ENCODE results near the gene SRSF9. TPM values are rescaled to one million over a fixed set of nuclear protein-coding genes. Genes with fewer than 3 reads are reported as not detected.

Gene SRSF9
- polyA plus RNA-seq, 1 of the 3 experiments (the other 2 are of a cell fraction), result 210 TPM

DNA sequence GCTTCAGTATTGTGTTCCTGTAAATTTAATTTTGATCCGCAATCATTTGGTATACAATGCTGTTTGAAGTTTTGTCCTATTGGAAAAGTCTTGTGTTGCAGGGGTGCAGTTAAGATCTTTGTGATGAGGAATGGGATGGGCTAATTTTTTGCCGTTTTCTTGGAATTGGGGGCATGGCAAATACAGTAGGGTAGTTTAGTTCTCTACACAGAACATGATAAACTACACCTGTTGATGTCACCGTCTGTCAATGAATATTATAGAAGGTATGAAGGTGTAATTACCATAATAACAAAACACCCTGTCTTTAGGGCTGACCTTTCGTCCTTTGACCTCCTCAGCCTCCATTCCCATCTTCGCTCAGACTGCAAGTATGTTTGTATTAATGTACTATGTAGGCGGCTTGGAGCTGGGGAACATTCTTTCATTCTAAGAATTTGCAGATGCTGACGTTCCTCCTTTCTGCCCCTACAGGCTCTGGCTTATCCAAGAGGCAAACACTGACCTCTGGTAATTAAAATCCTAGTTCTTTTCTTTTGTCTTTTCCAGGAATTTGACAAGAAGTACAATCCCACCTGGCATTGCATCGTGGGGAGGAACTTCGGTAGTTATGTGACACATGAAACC lies 28.1 kb upstream of the SRSF9 start (continued):
- no peak for TF ChIP-seq EP300 (IDR thresholded peaks at IDR 0.05; ENCODE audit: borderline replicate concordance in 1 of 2, low read depth in 1 of 2, low read length in 1 of 2)
- TF ChIP-seq, protein P1, sequence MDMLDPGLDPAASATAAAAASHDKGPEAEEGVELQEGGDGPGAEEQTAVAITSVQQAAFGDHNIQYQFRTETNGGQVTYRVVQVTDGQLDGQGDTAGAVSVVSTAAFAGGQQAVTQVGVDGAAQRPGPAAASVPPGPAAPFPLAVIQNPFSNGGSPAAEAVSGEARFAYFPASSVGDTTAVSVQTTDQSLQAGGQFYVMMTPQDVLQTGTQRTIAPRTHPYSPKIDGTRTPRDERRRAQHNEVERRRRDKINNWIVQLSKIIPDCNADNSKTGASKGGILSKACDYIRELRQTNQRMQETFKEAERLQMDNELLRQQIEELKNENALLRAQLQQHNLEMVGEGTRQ (IDR thresholded peaks at IDR 0.05; ENCODE audit: borderline replicate concordance, low read depth, low read length), result no peak
- TF ChIP-seq GABPA (IDR thresholded peaks at IDR 0.05; ENCODE audit: low read depth), result no peak
- no peak for TF ChIP-seq CHD2 (IDR thresholded peaks at IDR 0.05; ENCODE audit: low read length, partially characterized antibody)
- TF ChIP-seq JUND (IDR thresholded peaks at IDR 0.05), result no peak
- no peak for TF ChIP-seq FOXJ3 (CRISPR knock-in tag; IDR thresholded peaks at IDR 0.05)

GRCh38 chr12:120496413-120497340 lies 27.1 kb upstream of the SRSF9 start:
- ChIA-PET CTCF (interaction anchor here (0.6 to 3.5 kb wide), 9 partner anchors 11 to 147 kb away, joined by 3 to 18 read pairs (median 4); partner anchors contain the start of gene SRSF9), POLR2A (interaction anchor here (0.7 to 2.8 kb wide), 13 partner anchors 9 to 84 kb away, joined by 3 to 12 read pairs (median 4); partner anchors contain the start of genes COX6A1, POP5 and SRSF9)
- Histone ChIP-seq H2AFZ (ENCODE audit: low read depth) (peak overlapping the region; percentile 59; the same call in 1 of the 2 replicates), H3K9ac (peak overlapping the region; percentile 81), H3K9me2 (no peaks in the 10 kb centered on the region), H4K20me1 (ENCODE audit: insufficient read depth) (peaks cover 25% of the 10 kb centered on the region), H3F3A (replicated peaks; ENCODE audit: insufficient read depth) (peaks cover 25% of the 10 kb centered on the region), H3K4me1 (ENCODE audit: control insufficient read depth in 1 of 2, insufficient read depth in 2 of 2, low read depth in 1 of 2, low read length in 1 of 2) (peaks cover 0 to 11% of the 10 kb centered on the region in 2 experiments; a peak in 2 of 4 replicates), H3K9me3 (no peaks in the 10 kb centered on the region), H3K79me2 (ENCODE audit: insufficient read depth) (peaks cover 50% of the 10 kb centered on the region), H3K4me3 (ENCODE audit: low read depth in 2 of 2, low read length in 1 of 2) (peak overlapping the region; percentile 83 to 89), H3K27ac (ENCODE audit: low read depth in 2 of 2, low read length in 1 of 2) (peak overlapping the region; percentile 63 to 88; a peak in 3 of 4 replicates), H3K27me3 (ENCODE audit: insufficient read depth) (no peaks in the 10 kb centered on the region), H3K4me2 (peak overlapping the region; percentile 81), H3K36me3 (replicated peaks in 1 of 2; ENCODE audit: control insufficient read depth in 1 of 2, insufficient read depth in 2 of 2, low read length in 1 of 2) (peaks cover 23 to 29% of the 10 kb centered on the region in 2 experiments)
- under 1% methylated on average over 40 of the region's 47 CpGs for WGBS (ENCODE audit: low lambda C conversion rate)
- DNase-seq, result peak; percentile 81
- TF ChIP-seq POLR2AphosphoS5 (IDR thresholded peaks at IDR 0.05; ENCODE audit: low read depth, low read length), result no peak
- TF ChIP-seq FOXM1 (IDR thresholded peaks at IDR 0.05; ENCODE audit: low read depth), result no peak
- TF ChIP-seq, protein P2, sequence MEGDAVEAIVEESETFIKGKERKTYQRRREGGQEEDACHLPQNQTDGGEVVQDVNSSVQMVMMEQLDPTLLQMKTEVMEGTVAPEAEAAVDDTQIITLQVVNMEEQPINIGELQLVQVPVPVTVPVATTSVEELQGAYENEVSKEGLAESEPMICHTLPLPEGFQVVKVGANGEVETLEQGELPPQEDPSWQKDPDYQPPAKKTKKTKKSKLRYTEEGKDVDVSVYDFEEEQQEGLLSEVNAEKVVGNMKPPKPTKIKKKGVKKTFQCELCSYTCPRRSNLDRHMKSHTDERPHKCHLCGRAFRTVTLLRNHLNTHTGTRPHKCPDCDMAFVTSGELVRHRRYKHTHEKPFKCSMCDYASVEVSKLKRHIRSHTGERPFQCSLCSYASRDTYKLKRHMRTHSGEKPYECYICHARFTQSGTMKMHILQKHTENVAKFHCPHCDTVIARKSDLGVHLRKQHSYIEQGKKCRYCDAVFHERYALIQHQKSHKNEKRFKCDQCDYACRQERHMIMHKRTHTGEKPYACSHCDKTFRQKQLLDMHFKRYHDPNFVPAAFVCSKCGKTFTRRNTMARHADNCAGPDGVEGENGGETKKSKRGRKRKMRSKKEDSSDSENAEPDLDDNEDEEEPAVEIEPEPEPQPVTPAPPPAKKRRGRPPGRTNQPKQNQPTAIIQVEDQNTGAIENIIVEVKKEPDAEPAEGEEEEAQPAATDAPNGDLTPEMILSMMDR (IDR thresholded peaks at IDR 0.05), result peak; percentile 27; the same call in 1 of the 2 replicates
- TF ChIP-seq, protein P3, sequence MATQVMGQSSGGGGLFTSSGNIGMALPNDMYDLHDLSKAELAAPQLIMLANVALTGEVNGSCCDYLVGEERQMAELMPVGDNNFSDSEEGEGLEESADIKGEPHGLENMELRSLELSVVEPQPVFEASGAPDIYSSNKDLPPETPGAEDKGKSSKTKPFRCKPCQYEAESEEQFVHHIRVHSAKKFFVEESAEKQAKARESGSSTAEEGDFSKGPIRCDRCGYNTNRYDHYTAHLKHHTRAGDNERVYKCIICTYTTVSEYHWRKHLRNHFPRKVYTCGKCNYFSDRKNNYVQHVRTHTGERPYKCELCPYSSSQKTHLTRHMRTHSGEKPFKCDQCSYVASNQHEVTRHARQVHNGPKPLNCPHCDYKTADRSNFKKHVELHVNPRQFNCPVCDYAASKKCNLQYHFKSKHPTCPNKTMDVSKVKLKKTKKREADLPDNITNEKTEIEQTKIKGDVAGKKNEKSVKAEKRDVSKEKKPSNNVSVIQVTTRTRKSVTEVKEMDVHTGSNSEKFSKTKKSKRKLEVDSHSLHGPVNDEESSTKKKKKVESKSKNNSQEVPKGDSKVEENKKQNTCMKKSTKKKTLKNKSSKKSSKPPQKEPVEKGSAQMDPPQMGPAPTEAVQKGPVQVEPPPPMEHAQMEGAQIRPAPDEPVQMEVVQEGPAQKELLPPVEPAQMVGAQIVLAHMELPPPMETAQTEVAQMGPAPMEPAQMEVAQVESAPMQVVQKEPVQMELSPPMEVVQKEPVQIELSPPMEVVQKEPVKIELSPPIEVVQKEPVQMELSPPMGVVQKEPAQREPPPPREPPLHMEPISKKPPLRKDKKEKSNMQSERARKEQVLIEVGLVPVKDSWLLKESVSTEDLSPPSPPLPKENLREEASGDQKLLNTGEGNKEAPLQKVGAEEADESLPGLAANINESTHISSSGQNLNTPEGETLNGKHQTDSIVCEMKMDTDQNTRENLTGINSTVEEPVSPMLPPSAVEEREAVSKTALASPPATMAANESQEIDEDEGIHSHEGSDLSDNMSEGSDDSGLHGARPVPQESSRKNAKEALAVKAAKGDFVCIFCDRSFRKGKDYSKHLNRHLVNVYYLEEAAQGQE (IDR thresholded peaks at IDR 0.05; ENCODE audit: low read depth, low read length), result no peak
- peak; percentile 48 for TF ChIP-seq GATA2 (CRISPR knock-in tag; IDR thresholded peaks at IDR 0.05)
- TF ChIP-seq MXI1 (IDR thresholded peaks at IDR 0.05; ENCODE audit: low read depth, low read length), result peak; percentile 35; the same call in 1 of the 2 replicates
- no peak for TF ChIP-seq ZBTB33 (IDR thresholded peaks at IDR 0.05; ENCODE audit: borderline replicate concordance, low read depth)
- TF ChIP-seq, protein P1 (IDR thresholded peaks at IDR 0.05; ENCODE audit: borderline replicate concordance, low read depth, low read length), result no peak
- TF ChIP-seq ELF1 (IDR thresholded peaks at IDR 0.05), result no peak
- 0 out of 4 replicates have a peak, but pooled peaks of 1 of the 2 experiments have one; percentile 15 for TF ChIP-seq EP300 (IDR thresholded peaks at IDR 0.05; ENCODE audit: borderline replicate concordance in 1 of 2, low read depth in 1 of 2, low read length in 1 of 2)
- TF ChIP-seq SMC3 (IDR thresholded peaks at IDR 0.05; ENCODE audit: low read depth, low read length), result peak; percentile 12; the same call in 1 of the 2 replicates
- TF ChIP-seq MAX (IDR thresholded peaks at IDR 0.05; ENCODE audit: low read depth), result no peak
- TF ChIP-seq NRF1 (IDR thresholded peaks at IDR 0.05; ENCODE audit: low read depth, low read length), result no peak
